H1 (cell line): ENCODE data around the gene PDXDC1. TPM values are rescaled to one million over a fixed set of nuclear protein-coding genes. Genes with fewer than 3 reads are reported as not detected.
A peak's percentile ranks its signal among the peaks of the same experiment; 100 is the strongest.

ENCODE experiments used
- microRNA counts: library from miRNA; unstranded; fragments of <30 nt; microRNA quantifications from one replicate; lab custom pipeline; 2015
- microRNA-seq, 2 experiments: library from miRNA; unstranded; fragments of <30 nt; microRNA quantifications; one replicate each; pipeline versions ENCODE4 to v1.2.0, GENCODE V29; 2016 to 2020; ENCODE audit warnings: borderline microRNAs expressed in 2 of 2, borderline number of aligned reads in 2 of 2, borderline replicate concordance in 1 of 2
- polyA plus RNA-seq, 7 experiments: library from polyadenylated mRNA; depleted of rRNA in 3 of 7; stranded (reverse) in 5 of 7; unstranded in 2 of 7; fragments of >200 nt in 5 of 7; fragments of 200-250 nt in 2 of 7; gene quantifications; 1 replicate in 5 of 7; 2 replicates in 1 of 7; 4 replicates in 1 of 7; pipeline versions ENCODE4 v1.2.1 to v1.2.3, GENCODE V29; 2011 to 2013; ENCODE audit warnings: missing spikeins in 2 of 7, mixed read lengths in 2 of 7
- small RNA-seq: library from polyadenylated mRNA; stranded (forward); fragments of <200 nt; extraction: miRNeasy Mini kit (QIAGEN cat#:217004); gene quantifications from one replicate; pipeline ENCODE3, GENCODE V24; 2013; ENCODE audit not compliant: insufficient read depth
- total RNA-seq: library from RNA; stranded (reverse); fragmentation: NEBNext Ultra II Directional; extraction: Animal tissue kit (Norgen Biotek cat#: 25700); gene quantifications from 2 replicates; pipeline ENCODE4 v1.2.1, GENCODE V29; 2021

Gene PDXDC1
- total and polyA plus RNA-seq, 2 of the 8 experiments (the other 6 are each of a cell fraction or from before 2014, with no cell fraction given), result 56.6 to 118 TPM

MicroRNAs encoded within 50 kb of the gene (microRNA counts, 767-probe panel; counts per million panel counts)
- microRNA hsa-miR-1972 (lab: Ali Mortazavi, UCI), result 879 counts per million, percentile 95 among the panel's probes with 10 or more counts

Small RNA genes within 50 kb of the gene (microRNA-seq; reads per million reads assigned to microRNA genes)
- gene MIR1972-1 (0 reads per million in 2 experiments), gene MIR3180-4 (0 reads per million in 2 experiments), gene MIR6511A1 (0 reads per million in 2 experiments), gene MIR6511B2 (0 reads per million in 2 experiments), gene MIR6770-1 (0 reads per million in 2 experiments)

Small RNA genes within 50 kb of the gene (small RNA-seq; reads per million reads assigned to genes)
- gene AC138932.4, result not detected
- gene MIR1972-1, result not detected
- not detected for gene MIR3180-4
- gene MIR6511A1, result not detected
- not detected for gene MIR6770-1
- not detected for gene RF00019

Other genes starting within 250 kb of the PDXDC1 start
- 16.8 and 17.8 TPM in 2 replicates for gene NPIPA2, start 232.5 kb upstream of the PDXDC1 start, total RNA-seq
- gene NPIPA2, start 232.5 kb upstream of the PDXDC1 start, polyA plus RNA-seq (2011; rRNA removed), result 7.6 and 8.9 TPM in 2 replicates
- 121 and 129 TPM in 2 replicates for gene NOMO1, start 141.3 kb upstream of the PDXDC1 start, total RNA-seq
- gene NOMO1, start 141.3 kb upstream of the PDXDC1 start, polyA plus RNA-seq (2011; rRNA removed), result 74.1 and 74.3 TPM in 2 replicates
- 85.1 and 97.8 TPM in 2 replicates for gene NPIPA1, start 37.6 kb upstream of the PDXDC1 start, total RNA-seq
- gene NPIPA1, start 37.6 kb upstream of the PDXDC1 start, polyA plus RNA-seq (2011; rRNA removed), result 58.1 and 60.0 TPM in 2 replicates
- gene NTAN1, start 81.0 kb downstream of the PDXDC1 start, total RNA-seq, result 39.4 and 41.1 TPM in 2 replicates
- 36.0 and 53.5 TPM in 2 replicates for gene NTAN1, start 81.0 kb downstream of the PDXDC1 start, polyA plus RNA-seq (2011; rRNA removed)
- 26.0 and 26.1 TPM in 2 replicates for gene RRN3, start 119.2 kb downstream of the PDXDC1 start, total RNA-seq
- 10.0 and 15.1 TPM in 2 replicates for gene RRN3, start 119.2 kb downstream of the PDXDC1 start, polyA plus RNA-seq (2011; rRNA removed)